Natural killer cell treated with Interleukin-12 subunit alpha and Interleukin-12 subunit beta and Interleukin-15 and Interleukin-18, amount 100 ng/mL, for 72 hours (primary cell): Measurements from ENCODE around the gene IL17RB. TPM values are rescaled to one million over a fixed set of nuclear protein-coding genes. Genes with fewer than 3 reads are reported as not detected.

Source experiments
- ATAC-seq, 2 donors: fragments of 150-1000 bp; cut with Tn5 transposase in 1 of 2; sonication (Bioruptor Pico), chemical (Tn5 transposase) in 1 of 2; 2 replicates each; pipeline ENCODE4 v1.10.0; 2021
- DNase-seq: peaks from one replicate; pipeline ENCODE4 v3.0.0; 2022; ENCODE audit warnings: low spot score
- H3K27ac Mint-ChIP-seq, 2 donors: 1 replicate in 1 of 2; 2 replicates in 1 of 2; pipeline ENCODE4 v1.8.0; 2022; ENCODE audit warnings: mixed read lengths in 2 of 2, mild to moderate bottlenecking in 1 of 2, moderate library complexity in 1 of 2
- H3K27me3 Mint-ChIP-seq, 2 donors: 1 replicate in 1 of 2; 2 replicates in 1 of 2; pipeline ENCODE4 v1.8.0; 2022; ENCODE audit warnings: mixed read lengths in 2 of 2
- H3K36me3 Mint-ChIP-seq: one replicate; pipeline ENCODE4 v1.8.0; 2022; ENCODE audit warnings: mixed read lengths
- H3K4me1 Mint-ChIP-seq, 2 donors: 1 replicate in 1 of 2; 2 replicates in 1 of 2; pipeline ENCODE4 v1.8.0; 2022; ENCODE audit warnings: low read depth in 2 of 2, mixed read lengths in 2 of 2, mild to moderate bottlenecking in 1 of 2
- H3K4me3 Mint-ChIP-seq: one replicate; pipeline ENCODE4 v1.8.0; 2022; ENCODE audit warnings: mixed read lengths
- H3K9me3 Mint-ChIP-seq: 2 replicates; pipeline ENCODE4 v1.8.0; 2022; ENCODE audit warnings: mixed read lengths
- total RNA-seq, 2 donors: library from RNA; stranded (reverse); gene quantifications; one replicate each; pipeline ENCODE4 v1.2.3, GENCODE V29; 2022

The IL17RB gene
- total RNA-seq = 1 to 10 TPM; 1.2 to 2.7 TPM

GRCh38 chr3:53846134-53846850 lies at the start of gene IL17RB, which contains the start of gene CHDH:
Gene IL17RB (plus strand): TSS chr3:53846568. CDS start chr3:53846589, 21 bp downstream.
Gene CHDH (minus strand): TSS chr3:53846419. CDS start chr3:53824008, 22,411 bp downstream.
- H3K4me3 Mint-ChIP-seq = peak within 1 kb of the TSS; percentile 47
- H3K36me3 Mint-ChIP-seq = no peaks in the 10 kb centered on the region
- H3K4me1 Mint-ChIP-seq = no peaks in the 10 kb centered on the region
- DNase-seq (no peak), ATAC-seq (peak; percentile 29 to 54)
- H3K27me3 Mint-ChIP-seq = peaks cover 38 to 42% of the 10 kb centered on the region in 2 donors
- no peak within 1 kb of the TSS for H3K27ac Mint-ChIP-seq
- no peaks in the 10 kb centered on the region for H3K9me3 Mint-ChIP-seq

- Mint-ChIP-seq H3K9me3 (no peaks in the 10 kb centered on the region), H3K4me3 (no peak overlapping the region), H3K36me3 (no peaks in the 10 kb centered on the region)
These were observed 48.2 kb upstream of the IL17RB start for GRCh38 chr3:53798144-53798543.

GRCh38 chr3:53799338-53799865 lies 47.0 kb upstream of the IL17RB start:
- Mint-ChIP-seq H3K27me3 (peaks cover 6 to 17% of the 10 kb centered on the region in 2 donors), H3K9me3 (no peaks in the 10 kb centered on the region), H3K4me1 (no peaks in the 10 kb centered on the region), H3K36me3 (no peaks in the 10 kb centered on the region), H3K27ac (no peak overlapping the region), H3K4me3 (no peak overlapping the region)
- peak; percentile 60 for DNase-seq
- ATAC-seq = no peak

More at GRCh38 chr3:53798144-53798543, 48.2 kb upstream of the IL17RB start:
- no peak for ATAC-seq
- Mint-ChIP-seq H3K27me3 (peaks cover 2 to 25% of the 10 kb centered on the region in 2 donors), H3K27ac (no peak overlapping the region), H3K4me1 (no peaks in the 10 kb centered on the region)
- peak; percentile 8 for DNase-seq

GRCh38 chr3:53800041-53800906 lies 46.1 kb upstream of the IL17RB start:
- ATAC-seq = no peak
- Mint-ChIP-seq H3K36me3 (no peaks in the 10 kb centered on the region), H3K27me3 (peaks cover 8 to 12% of the 10 kb centered on the region in 2 donors), H3K27ac (no peak overlapping the region), H3K4me3 (no peak overlapping the region), H3K4me1 (no peaks in the 10 kb centered on the region), H3K9me3 (no peaks in the 10 kb centered on the region)
- peak; percentile 37 for DNase-seq

GRCh38 chr3:53801319-53801718 lies 45.0 kb upstream of the IL17RB start:
- no peak for DNase-seq
- no peaks in the 10 kb centered on the region for H3K36me3 Mint-ChIP-seq
- peaks cover 7 to 9% of the 10 kb centered on the region in 2 donors for H3K27me3 Mint-ChIP-seq
- H3K9me3 Mint-ChIP-seq = no peaks in the 10 kb centered on the region
- H3K4me3 Mint-ChIP-seq = no peak overlapping the region
- H3K27ac Mint-ChIP-seq = no peak overlapping the region
- no peak for ATAC-seq
- H3K4me1 Mint-ChIP-seq = no peaks in the 10 kb centered on the region

- Mint-ChIP-seq H3K9me3 (no peaks in the 10 kb centered on the region), H3K4me3 (no peak overlapping the region), H3K27me3 (peaks cover 5 to 11% of the 10 kb centered on the region in 2 donors), H3K4me1 (no peaks in the 10 kb centered on the region), H3K36me3 (no peaks in the 10 kb centered on the region), H3K27ac (no peak overlapping the region)
- ATAC-seq (no peak), DNase-seq (peak; percentile 32)
These were observed 44.0 kb upstream of the IL17RB start for GRCh38 chr3:53802256-53802880.

- Mint-ChIP-seq H3K27me3 (peaks cover 0 to 11% of the 10 kb centered on the region in 2 donors), H3K36me3 (no peaks in the 10 kb centered on the region), H3K9me3 (no peaks in the 10 kb centered on the region), H3K4me3 (no peak overlapping the region), H3K27ac (no peak overlapping the region), H3K4me1 (no peaks in the 10 kb centered on the region)
- DNase-seq (no peak), ATAC-seq (no peak)
These were observed 43.1 kb upstream of the IL17RB start for GRCh38 chr3:53803124-53803815.

GRCh38 chr3:53803816-53804695 lies 42.3 kb upstream of the IL17RB start:
- Mint-ChIP-seq H3K4me1 (no peaks in the 10 kb centered on the region), H3K36me3 (no peaks in the 10 kb centered on the region), H3K9me3 (no peaks in the 10 kb centered on the region), H3K27ac (no peak overlapping the region), H3K27me3 (peaks cover 0 to 11% of the 10 kb centered on the region in 2 donors), H3K4me3 (no peak overlapping the region)
- ATAC-seq = no peak
- DNase-seq = no peak

GRCh38 chr3:53804697-53805462 lies 41.5 kb upstream of the IL17RB start:
- H3K27me3 Mint-ChIP-seq = peaks cover 0 to 11% of the 10 kb centered on the region in 2 donors
- peak; percentile 1 for DNase-seq
- no peaks in the 10 kb centered on the region for H3K4me1 Mint-ChIP-seq
- ATAC-seq = no peak
- no peak overlapping the region for H3K27ac Mint-ChIP-seq
- H3K4me3 Mint-ChIP-seq = no peak overlapping the region
- H3K9me3 Mint-ChIP-seq = no peaks in the 10 kb centered on the region
- H3K36me3 Mint-ChIP-seq = no peaks in the 10 kb centered on the region

- DNase-seq (no peak), ATAC-seq (no peak)
- H3K27ac Mint-ChIP-seq = no peak overlapping the region
- no peaks in the 10 kb centered on the region for H3K4me1 Mint-ChIP-seq
- H3K27me3 Mint-ChIP-seq = peaks cover 0 to 11% of the 10 kb centered on the region in 2 donors
- no peak overlapping the region for H3K4me3 Mint-ChIP-seq
- H3K9me3 Mint-ChIP-seq = no peaks in the 10 kb centered on the region
- H3K36me3 Mint-ChIP-seq = no peaks in the 10 kb centered on the region
These were observed 40.8 kb upstream of the IL17RB start for GRCh38 chr3:53805463-53806159.
